Stimulated activated CD4-positive, alpha-beta T cell treated with anti-CD3 and anti-CD28 coated beads, Interleukin-1b, Interleukin-23, amount 100 ng/mL, for 1 hour (primary cell): ENCODE results near the gene HPGDS.
"Not testable (repeated sequence)": the region's sequence is repeated elsewhere in the genome, so short reads cannot be mapped to it uniquely, and the experiment has no call there.

Source experiments
- DNase-seq, 2 donors: peaks; one replicate each; pipeline ENCODE4 v3.0.0-alpha.2; 2020; ENCODE audit warnings: low read depth in 2 of 2

The HPGDS gene

DNA sequence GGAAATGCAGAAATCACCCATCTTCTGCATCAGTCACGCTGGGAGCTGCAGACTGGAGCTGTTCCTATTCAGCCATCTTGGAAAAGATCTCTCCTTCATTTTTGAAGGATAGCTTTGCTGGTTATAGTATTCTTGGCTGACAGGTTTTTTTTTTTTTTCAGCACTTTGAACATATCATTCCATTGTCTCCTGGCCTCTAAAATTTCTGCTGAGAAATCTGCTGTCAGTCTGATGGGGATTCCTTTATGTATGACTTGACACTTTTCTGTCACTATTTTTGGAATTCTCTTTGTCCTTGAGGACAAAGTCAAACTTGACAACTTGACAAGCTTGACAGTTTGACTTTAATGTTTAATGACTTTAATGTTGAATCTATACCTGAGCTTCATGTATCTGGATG, 16.8 kb downstream of the HPGDS start:
- DNase-seq, result no peak

DNA sequence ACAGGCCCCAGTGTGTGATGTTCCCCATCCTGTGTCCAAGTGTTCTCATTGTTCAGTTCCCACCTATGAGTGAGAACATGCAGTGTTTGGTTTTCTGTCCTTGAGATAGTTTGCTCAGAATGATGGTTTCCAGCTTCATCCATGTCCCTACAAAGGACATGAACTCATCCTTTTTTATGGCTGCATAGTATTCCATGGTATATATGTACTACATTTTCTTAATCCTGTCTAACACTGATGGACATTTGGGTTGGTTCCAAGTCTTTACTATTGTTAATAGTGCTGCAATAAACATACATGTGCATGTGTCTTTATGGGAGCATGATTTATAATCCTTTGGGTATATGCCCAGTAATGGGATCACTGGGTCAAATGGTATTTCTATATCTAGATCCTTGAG, 22.7 kb downstream of the HPGDS start:
- not testable (repeated sequence) for DNase-seq

DNA sequence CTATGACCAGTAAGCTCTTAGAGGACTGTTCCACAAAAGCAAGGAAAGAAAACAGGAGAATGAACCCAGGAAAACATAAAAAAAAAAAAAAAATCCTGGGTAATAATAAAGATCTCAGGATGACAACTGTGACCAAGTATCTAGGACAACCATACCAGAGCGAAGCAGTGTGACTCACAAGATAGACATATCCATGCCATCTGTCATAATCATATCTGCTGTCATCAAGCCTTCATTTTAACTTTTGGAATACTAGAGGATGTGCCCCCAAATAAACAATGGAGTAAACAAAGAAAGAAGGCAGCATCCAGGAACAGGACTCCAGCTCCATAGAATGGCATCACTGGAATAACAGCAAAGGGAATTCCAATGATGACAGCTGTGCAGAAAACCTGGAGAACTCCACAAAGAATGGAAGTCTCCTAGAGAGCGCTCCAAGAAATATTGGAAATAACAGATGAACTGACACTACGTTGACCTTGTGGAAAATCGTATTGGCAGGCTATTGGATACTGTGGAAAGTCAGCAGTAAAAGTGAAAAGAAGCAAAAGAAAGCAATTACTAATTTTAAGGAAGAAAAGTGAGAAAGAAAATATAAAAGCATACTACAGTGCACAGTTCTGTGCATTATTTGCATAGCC, 35.3 kb downstream of the HPGDS start:
- DNase-seq, result no peak

DNA sequence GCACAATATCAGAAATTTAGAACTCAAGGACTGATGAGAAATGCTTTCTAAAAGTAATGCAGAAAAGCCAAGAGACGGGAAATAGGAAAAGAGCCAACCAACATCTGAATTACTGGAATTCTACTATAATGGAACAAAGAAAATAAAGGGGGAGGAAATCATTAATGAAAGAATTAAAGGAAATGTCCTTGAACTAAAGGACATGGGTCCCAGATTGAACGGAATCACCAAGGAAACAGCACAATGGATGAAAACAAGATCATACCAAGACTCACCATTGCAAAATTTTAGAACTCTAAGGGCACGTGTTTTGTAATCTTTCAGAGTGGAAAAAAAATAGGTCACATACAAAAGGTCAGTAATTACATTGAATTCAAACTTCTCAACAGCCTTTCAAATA, 35.9 kb downstream of the HPGDS start:
- no peak for DNase-seq

DNA sequence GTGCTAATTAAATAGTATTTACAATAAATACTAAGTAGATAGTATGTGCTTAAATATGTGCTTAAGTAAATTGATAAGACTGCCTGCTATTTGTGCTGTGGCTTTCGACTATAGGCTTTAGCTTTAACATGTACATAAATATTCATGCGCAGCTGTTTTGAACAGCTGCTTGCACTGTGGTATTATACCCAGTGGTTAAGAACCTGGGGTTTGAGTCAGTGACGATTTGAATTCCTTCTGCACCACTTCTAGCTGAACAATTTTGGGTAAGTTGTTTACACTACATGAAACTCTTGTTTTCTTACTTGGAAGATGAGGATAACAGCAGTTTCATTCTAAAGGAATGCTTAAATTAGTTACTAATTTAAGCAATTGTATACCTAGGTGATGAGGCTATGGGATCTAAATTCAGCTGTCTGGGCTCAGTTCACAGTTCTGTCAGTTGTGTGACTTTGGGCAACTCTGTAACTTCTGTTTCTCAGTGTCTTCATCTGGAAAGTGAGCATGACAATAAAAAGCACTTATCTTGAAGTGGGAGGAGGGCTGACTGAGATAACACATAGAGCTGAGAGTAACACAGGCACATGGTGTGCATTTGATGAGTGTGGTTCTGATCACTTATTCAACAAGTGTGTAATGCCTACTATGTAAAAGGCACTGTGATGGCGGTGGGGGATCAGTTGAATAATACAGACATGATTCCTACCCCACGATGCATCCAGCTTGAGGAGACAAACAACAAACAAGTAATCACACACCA, 37.0 kb downstream of the HPGDS start:
- no peak for DNase-seq

DNA sequence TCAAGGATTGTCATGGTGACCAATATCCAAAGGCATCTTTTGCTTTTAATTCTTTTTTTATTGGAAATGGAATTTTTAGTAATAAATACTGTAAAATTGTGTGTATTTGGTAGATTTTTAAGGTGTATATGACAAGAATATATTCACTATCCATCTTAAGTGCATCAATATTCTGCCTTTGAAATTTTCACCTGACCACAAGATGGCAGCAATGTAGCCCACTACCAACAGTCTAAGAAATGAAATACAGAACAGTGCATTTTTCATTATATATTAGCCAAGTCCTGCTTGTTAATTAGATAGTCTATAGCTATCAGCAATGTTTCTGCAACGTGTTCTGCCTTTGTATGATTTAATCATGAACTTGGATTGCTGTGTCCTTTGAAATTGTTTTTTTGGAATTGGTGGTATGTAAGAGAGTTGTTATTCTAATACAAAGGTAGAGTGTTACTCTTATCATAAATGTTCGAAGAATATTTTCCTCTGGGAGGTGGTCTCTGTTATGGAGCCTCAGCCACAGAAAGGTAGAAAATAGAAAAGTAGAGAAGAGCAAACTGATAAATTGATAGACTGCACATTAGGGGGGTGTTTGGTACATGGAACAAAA, 38.2 kb downstream of the HPGDS start:
- no peak for DNase-seq

DNA sequence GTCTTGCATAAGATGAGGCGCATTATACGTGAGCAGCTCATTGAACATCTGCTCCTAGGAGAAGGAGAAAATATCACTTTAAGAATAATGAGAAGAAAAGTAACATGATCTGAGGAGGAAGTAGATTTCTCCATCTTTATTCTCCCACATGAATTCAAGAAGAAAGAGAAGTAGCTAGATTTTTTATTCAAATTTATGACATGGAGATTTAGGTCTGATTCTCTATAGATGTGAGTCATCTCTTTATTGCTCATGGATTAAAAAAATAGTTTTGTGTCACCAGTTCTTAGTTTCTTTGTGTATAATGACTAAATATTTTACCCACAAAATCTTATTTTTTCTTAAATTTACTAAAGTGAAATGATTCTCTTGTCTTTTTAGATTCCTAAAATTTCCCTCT, 40.4 kb downstream of the HPGDS start:
- no peak for DNase-seq

DNA sequence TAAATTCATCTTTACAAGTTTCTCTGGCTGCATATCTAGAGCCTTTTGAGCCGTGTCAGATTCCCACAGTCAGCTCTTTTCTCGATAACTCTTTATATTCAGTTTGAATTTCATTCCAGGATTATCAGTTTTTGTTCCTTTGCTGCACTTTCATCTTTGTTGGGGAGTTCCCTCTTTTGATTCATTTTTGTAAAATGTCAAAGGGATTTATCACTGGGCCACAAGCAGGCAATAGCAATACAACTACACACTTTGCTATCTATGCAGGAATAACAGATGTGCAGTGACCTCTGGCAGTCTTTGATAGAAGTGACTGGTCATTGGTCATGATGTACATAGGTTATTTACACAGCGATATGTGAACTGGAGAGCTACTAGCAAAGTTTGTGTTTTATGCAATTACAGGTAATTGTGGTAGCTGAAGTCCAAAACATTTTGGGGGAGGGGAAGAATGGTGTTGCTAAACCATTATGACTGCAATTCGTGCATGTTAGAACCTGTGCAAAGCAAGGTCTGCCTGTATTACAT, 43.8 kb downstream of the HPGDS start:
- DNase-seq, result no peak

DNA sequence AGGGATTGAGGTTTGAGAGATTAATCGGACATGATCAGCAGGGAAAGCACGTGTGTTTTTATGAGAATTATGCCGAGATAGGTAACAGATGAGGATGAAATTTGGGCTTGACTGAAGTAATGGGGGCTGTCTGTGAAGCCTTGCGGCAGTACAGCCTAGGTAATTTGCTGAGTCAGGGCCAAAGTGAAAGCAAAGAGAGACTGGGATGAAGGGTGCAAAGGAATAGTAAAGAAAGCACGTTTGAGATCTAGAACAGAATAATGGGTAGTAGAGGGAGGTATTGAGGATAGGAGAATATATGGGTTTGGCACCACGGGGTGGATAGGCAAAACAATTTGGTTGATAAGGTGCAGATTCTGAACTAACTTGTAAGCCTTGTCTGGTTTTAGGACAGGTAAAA, 47.2 kb downstream of the HPGDS start:
- DNase-seq, result not testable (repeated sequence)

DNA sequence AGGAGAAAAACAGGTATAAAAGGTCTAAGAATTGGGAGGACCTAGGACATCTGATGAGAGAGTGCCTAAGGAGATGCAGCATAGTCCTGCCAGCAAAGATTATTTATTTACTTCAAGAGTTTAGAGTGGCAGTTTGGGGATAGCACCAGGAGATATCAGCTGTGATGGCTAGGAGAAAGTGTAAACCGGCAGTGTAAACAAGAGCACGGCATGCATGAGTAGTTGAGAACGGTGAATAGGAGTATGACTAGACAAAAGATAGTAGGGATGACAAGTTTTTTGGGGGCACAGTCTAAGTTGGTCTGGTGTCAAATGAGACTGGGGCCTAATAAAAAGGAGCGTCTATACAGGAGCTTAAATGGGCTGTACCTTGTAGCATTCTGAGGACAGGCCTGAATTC, 48.7 kb downstream of the HPGDS start:
- DNase-seq, result not testable (repeated sequence)

DNA sequence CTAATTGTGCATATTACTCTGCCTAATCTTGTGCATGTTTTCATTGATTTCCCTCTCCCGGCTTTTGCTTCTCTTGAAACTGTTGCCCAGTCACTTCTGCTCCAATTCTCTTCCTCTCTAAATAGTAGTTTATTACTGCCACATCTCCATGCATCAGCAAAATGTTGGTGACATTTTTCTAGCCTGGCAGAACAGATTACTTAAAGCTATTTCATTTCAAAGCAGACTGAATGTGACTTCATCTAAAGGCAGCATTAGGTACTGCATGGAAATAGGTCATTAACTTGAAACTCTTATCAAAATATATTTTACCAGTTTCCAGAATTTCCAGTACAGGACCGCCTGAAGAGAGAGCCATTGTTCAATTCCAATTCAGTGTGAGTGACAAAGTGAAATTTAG, 52.4 kb downstream of the HPGDS start:
- DNase-seq, result no peak

DNA sequence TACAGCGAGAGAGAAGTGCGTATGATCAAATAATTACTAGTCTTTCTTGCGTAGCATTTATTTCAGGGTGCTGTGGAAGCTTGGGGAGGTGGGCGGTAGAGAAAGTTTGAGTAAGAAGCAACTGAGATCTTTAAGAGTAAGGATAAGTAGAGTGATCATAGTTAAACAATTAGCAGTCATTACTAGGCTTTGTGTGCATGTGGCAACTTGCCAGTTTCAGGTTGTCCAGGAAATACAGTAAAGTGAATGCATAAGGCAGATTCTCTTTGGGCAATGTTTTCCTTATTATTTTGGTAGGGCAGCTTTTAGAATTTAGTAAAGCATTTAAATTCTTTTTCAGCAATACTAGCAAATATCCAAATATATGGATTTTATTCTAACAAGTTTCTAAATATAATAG, 57.0 kb downstream of the HPGDS start:
- DNase-seq, result no peak

DNA sequence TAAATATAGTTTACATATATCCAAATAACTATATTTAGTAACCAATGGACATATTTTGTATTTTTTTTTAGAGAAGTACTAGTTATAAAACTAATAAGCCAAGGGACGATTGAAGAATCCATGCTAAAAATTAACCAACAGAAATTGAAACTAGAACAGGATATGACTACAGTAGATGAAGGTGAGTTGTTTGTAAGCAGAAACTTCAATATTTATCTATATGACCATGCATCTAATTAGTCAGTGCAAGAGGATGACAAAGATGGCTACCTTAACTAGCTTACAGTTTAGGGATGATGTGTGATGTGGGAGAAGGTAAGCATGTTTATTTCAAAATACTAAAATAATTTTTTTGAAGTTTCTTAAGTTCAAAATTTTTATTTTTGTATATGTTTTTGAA, 57.7 kb downstream of the HPGDS start:
- no peak for DNase-seq

DNA sequence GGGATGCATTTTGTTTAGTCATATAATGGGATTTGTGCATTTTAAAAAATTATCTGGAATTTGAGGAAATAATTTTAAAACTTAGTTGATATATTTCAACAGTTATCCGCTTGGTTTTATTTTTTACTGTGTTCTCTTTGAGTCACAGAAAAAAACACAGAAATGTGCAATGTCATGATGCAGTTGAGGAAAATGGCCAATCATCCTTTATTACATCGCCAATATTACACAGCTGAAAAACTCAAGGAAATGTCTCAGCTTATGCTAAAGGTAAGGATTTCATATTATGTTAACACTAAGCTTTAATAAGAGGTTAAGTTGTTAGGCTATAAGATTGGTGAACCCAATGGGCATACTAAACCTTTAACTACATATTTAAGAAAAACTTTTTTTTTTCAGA, 63.9 kb downstream of the HPGDS start:
- DNase-seq, result no peak

DNA sequence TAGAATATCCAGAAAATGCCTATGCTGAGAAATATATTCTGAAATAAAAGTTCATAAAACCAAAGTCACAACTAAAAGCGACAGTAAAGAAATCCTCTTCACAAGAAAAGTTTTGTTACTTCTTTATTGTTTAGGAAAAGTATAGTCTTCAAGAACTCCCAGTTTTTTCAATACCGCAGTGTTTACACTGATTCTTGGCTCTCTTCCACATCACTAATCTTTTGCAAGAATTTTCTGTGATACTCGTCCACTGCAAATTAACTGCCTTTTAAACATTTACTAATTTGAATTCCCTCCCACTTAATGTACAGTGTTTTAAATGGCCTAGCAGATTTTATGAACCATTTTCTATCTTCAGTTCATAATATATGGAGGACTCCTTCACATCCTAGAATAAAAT, 65.1 kb downstream of the HPGDS start:
- DNase-seq, result no peak

DNA sequence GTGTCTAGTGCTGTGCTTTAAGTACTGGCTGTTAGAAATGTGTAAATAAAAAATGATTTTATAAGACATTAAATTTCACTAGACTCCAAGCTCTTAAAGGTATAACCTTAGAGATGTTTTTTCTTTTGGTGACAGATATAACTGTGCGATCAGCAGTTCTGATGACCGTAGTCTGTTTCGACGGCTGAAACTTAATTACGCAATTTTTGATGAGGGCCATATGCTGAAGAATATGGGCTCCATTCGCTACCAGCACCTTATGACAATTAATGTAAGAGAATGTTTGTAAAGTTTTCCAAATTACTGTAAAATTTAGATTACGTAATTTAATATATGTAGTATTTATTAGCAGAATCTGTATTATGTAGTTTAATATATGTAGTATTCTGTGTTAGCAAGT, 66.4 kb downstream of the HPGDS start:
- no peak for DNase-seq

DNA sequence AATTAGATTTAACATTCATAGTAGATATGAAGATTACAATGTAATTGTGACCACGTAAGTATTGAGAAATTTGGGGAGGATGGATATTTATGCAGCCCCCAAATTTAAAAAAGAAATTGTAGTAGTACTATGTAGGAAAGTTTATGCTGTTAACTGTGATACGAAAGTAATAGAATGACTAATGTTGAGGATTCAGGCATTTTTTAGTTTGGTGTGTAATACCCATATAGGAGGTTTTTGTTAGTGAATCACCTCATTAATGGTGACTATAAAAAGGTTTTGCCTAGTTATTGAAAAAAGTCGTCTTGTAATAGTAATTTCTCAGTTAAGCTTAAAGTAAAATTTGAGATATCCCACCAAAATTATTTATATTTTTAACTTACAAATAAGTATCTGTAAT, 67.7 kb downstream of the HPGDS start:
- no peak for DNase-seq

DNA sequence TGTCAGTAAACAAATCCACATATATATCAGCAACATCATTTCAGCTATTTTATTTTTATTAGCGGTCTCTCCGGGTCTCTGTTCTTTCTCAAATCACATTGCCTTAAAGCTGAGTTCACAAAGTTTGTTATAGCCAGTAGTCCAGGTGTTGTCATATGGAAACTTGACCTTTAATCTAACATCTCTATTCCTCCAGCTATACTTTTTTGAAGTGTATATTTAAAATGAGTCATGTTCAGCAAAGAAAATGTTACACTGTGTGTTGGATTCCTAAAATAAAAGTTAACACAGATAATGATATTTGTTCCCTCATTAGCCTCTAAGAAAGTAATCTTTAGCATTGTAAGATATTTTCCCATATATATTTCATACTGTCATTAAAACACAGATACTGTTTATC, 71.4 kb downstream of the HPGDS start:
- DNase-seq, result no peak

DNA sequence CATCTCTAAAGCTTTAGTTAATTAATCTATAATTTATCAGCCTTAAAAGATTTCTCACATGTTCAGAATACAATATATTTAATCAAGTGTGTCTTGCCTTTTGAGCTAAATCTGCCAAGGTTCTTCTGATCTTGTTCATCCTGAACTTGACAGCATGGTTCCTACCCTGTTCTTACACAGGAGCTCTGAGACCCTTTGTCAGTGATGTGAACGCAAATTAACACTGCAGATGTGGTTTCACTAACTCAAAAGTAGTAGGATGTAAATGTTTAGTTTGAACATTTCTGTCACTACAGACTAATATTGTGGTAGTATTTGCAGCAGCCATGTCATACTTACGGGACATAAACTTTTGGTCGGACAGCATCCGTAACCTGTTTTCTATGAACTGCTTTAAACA, 75.6 kb downstream of the HPGDS start:
- no peak for DNase-seq

DNA sequence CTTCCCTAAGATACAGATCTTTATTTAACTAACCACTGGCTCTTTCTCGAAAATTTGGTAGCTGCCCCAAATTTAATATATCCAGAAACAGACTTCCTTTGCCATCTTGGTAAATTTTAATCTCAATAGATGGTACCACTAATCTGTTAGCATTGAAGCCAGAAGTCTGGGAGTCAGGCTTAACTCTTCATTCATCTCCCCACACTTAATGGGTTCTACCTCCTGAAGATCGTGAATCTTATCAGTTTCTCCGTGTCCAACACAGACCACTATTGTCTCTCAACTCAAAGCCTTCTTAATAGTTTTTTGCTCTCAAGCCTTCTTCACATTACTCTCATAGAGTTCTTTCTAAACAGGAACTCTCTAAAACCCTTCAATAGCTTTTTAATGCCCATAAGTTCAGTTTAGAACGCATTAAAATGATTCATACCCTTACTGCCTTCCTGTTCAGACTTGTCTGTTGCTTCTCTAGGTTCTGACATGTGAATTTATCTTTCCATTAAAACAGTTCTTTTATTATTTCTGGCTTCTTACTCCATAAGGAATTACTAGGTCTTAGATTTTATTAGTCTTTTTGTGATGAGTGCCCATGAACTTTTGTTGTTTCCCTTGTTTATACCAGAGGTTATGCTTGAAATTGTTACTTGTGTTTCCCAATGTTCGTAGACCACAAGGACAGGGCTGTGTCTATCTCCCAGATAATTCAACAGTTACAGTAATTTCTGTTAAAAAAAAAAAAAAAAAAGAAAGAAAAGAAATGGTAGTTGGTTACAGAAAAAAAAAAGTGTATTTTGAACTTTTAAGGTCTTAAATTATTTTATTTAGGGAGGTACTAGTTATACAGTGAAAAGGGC, 80.2 kb downstream of the HPGDS start:
- no peak for DNase-seq

DNA sequence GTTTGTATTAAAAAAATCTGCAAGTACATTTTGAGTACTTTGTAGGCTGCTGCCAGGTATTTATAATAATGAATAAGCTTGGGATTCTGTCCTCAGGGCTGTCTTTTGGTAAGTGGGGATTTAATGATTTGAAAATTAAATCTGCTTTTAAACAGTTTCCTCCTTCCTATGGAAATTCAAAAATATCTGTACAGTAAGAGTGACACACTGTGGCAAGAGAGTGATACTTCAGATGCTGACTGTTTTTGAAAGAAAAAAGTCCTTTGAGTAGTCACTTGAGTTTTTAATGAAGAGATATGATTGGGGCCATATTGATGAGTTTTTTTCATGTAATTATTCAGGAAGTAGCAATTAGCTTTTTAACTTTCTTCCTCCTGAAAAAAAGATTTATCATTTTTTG, 85.8 kb downstream of the HPGDS start:
- no peak for DNase-seq

DNA sequence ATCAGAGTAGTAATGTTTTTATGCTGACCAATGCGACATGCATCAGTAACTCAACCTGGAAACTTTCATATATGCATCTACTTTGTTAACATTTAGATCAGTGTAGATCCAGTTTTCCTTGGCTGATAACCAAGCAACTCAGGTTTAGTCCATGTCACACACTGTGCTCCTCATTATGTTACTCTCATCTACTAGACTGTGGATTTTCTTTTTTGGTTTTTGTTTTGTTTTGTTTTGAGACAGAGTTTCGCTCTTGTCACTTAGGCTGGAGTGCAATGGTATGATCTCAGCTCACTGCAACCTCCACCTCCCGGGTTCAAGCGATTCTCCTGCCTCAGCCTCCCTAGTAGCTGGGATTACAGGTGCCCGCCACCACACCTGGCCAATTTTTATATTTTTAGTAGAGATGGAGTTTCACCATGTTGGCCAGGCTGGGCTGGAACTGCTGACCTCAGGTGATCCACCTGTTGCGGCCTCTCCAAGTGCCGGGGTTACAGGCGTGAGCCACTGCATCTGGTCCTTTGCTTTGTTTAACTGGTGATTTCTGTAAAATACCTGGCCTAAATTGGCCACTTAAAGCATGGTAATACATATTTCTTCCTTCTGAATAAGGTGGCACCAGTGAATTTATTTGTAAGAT, 86.4 kb downstream of the HPGDS start:
- no peak for DNase-seq
